Activated CD4-positive, alpha-beta T cell treated with anti-CD3 and anti-CD28 coated beads, Interleukin-10, Interleukin-2, amounts not matched to agents 100 ng/mL and 50 ng/mL, durations not matched to agents 16 hours and 8 hours (primary cell): Measurements from ENCODE around the gene AFAP1.

Experiments used
- DNase-seq: peaks from one replicate; pipeline ENCODE4 v3.0.0-alpha.2; 2020

The AFAP1 gene

GRCh38 chr4:7732263-7732662, 207.4 kb downstream of the AFAP1 start:
- no peak for DNase-seq

- DNase-seq = no peak
Measured at GRCh38 chr4:7731437-7731836, 208.2 kb downstream of the AFAP1 start.

- no peak for DNase-seq
Measured at GRCh38 chr4:7727749-7728148, 211.9 kb downstream of the AFAP1 start.

- DNase-seq = no peak
Measured at GRCh38 chr4:7726665-7727413, 212.8 kb downstream of the AFAP1 start.

- no peak for DNase-seq
Measured at GRCh38 chr4:7725951-7726350, 213.7 kb downstream of the AFAP1 start.

GRCh38 chr4:7723625-7724024, 216.0 kb downstream of the AFAP1 start:
- DNase-seq = no peak

GRCh38 chr4:7722766-7723387, 216.8 kb downstream of the AFAP1 start:
- no peak for DNase-seq

- peak; percentile 5 for DNase-seq
Measured at GRCh38 chr4:7721984-7722551, 217.6 kb downstream of the AFAP1 start.

- DNase-seq = peak; percentile 59
Measured at GRCh38 chr4:7719354-7720174, 220.1 kb downstream of the AFAP1 start.

GRCh38 chr4:7717946-7718490, 221.6 kb downstream of the AFAP1 start:
- no peak for DNase-seq

- DNase-seq = no peak
Measured at GRCh38 chr4:7717161-7717560, 222.5 kb downstream of the AFAP1 start.

GRCh38 chr4:7716010-7716721, 223.5 kb downstream of the AFAP1 start:
- no peak for DNase-seq

GRCh38 chr4:7715271-7716009, 224.2 kb downstream of the AFAP1 start:
- no peak for DNase-seq

GRCh38 chr4:7714738-7715137, 224.9 kb downstream of the AFAP1 start:
- DNase-seq = no peak

GRCh38 chr4:7714176-7714575, 225.5 kb downstream of the AFAP1 start:
- no peak for DNase-seq

- no peak for DNase-seq
Measured at GRCh38 chr4:7713757-7714156, 225.9 kb downstream of the AFAP1 start.

GRCh38 chr4:7712021-7712671, 227.5 kb downstream of the AFAP1 start:
- DNase-seq = no peak

GRCh38 chr4:7711307-7711963, 228.2 kb downstream of the AFAP1 start:
- no peak for DNase-seq

GRCh38 chr4:7710576-7711306, 228.9 kb downstream of the AFAP1 start:
- DNase-seq = no peak

GRCh38 chr4:7710126-7710525, 229.5 kb downstream of the AFAP1 start:
- no peak for DNase-seq
